ENCODE results near the gene NXT1.

- TF ChIP-seq POLR2A (IDR thresholded peaks at IDR 0.05) = no peak
- TF ChIP-seq CTCF (IDR thresholded peaks at IDR 0.05) = no peak
- TF ChIP-seq EP300 (IDR thresholded peaks at IDR 0.05) = no peak
These were observed 38.6 kb upstream of the NXT1 start for GRCh38 chr20:23311947-23312506.
